Measurements from ENCODE around the gene CAMK1D. TPM values are rescaled to one million over a fixed set of nuclear protein-coding genes. Genes with fewer than 3 reads are reported as not detected.

The CAMK1D gene
- total RNA-seq, 4 donors from 2014 or later: 8.8 to 17.8 (median 13.9) TPM

DNA sequence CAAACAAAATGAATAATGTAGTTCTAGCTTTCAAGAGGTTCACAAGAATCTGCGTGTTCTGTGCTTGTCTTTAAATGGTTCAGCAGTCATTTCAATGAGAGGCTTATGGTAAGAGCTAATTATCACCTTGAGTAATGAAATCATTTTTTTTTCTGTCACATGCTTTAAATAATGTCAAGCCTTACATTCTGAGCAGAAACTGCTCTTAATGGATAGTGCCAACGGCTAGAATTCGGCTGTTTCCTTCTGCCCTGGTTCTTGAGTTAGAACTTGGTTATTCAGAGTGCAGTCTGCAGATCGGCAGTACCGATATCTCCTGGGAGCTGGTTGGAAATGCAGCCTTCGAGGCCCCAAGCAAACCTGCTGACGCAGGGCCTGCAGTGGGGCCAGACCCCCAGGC, 316.2 kb downstream of the CAMK1D start:
- TF ChIP-seq, protein P1, sequence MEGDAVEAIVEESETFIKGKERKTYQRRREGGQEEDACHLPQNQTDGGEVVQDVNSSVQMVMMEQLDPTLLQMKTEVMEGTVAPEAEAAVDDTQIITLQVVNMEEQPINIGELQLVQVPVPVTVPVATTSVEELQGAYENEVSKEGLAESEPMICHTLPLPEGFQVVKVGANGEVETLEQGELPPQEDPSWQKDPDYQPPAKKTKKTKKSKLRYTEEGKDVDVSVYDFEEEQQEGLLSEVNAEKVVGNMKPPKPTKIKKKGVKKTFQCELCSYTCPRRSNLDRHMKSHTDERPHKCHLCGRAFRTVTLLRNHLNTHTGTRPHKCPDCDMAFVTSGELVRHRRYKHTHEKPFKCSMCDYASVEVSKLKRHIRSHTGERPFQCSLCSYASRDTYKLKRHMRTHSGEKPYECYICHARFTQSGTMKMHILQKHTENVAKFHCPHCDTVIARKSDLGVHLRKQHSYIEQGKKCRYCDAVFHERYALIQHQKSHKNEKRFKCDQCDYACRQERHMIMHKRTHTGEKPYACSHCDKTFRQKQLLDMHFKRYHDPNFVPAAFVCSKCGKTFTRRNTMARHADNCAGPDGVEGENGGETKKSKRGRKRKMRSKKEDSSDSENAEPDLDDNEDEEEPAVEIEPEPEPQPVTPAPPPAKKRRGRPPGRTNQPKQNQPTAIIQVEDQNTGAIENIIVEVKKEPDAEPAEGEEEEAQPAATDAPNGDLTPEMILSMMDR (IDR thresholded peaks at IDR 0.05; ENCODE audit: low read depth): no peak

DNA sequence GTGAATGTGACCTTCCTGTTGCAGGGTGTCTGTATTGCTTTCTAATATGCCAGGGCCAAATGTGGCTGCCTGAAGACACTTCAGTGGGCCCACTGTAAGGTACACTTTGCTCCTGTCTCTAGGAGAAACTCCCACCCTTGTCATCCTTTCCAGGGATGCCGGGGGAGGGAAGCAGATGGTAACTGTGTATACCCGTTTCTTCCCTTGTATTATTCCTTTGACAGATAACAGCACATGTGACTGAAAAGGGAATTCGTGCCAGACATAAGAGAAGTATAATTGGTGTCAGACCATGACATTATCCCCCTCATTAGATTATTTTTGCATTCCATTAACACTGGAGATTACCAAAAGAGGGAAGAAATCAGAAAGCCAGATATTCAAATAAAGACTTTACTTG, 317.7 kb downstream of the CAMK1D start:
- TF ChIP-seq, protein P1 (IDR thresholded peaks at IDR 0.05; ENCODE audit: low read depth): no peak

DNA sequence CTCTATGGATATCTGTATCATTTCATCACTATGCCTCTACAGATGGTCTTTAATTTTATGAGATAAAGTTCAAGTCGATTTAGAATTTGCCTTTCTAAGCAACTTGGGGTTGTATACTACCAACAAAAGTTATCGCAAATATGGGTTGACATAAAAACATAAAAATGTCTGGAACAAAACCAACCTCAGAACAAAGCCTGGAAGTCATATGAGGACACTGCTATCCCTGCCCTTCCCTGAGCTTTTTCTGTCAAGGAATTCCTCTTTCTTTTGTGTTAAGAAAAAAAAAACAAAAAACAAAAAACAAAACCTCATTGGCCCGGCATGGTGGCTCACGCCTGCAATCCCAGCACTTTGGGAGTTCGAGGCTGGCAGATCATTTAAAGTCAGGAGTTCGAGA, 319.3 kb downstream of the CAMK1D start:
- TF ChIP-seq, protein P1 (IDR thresholded peaks at IDR 0.05; ENCODE audit: low read depth): no peak

DNA sequence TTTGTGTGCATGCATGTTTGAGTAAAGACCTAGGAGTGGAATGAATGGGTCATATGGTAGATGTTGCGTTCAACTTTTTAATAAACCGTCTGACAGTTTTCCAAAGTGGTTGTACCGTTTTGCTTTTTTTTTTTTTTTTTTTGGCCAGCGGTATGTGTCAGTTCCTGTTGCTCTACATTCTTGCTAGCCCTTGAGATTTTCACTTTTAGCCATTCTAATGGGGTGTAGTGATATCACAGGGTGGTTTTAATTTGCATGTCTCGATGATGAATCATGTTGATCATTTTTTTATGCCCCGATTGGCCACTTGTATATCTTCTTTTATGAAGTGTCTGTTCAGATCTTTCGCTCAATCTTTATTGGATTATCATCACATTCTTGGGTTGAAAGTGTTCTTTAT, 320.7 kb downstream of the CAMK1D start:
- TF ChIP-seq, protein P1 (IDR thresholded peaks at IDR 0.05; ENCODE audit: low read depth): no peak

DNA sequence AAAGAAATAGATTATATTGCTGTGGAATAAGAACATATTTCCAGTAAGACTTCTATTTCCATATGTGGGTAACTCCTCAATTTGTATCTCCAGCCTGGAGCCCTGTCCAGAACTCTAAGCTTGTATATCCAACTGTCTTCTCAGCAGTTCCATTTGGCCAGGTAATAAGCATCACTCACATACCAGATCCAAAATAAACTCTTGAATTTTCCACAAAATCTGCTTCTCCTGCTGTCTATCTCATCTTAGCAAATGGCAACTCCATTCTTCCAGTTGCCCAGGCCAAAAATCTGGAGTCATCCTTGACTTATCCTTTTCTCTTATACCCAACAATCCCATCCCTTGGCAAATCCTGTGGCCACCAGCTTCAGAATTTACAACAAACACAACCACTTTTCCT, 325.8 kb downstream of the CAMK1D start:
- TF ChIP-seq, protein P1 (IDR thresholded peaks at IDR 0.05; ENCODE audit: low read depth): no peak

DNA sequence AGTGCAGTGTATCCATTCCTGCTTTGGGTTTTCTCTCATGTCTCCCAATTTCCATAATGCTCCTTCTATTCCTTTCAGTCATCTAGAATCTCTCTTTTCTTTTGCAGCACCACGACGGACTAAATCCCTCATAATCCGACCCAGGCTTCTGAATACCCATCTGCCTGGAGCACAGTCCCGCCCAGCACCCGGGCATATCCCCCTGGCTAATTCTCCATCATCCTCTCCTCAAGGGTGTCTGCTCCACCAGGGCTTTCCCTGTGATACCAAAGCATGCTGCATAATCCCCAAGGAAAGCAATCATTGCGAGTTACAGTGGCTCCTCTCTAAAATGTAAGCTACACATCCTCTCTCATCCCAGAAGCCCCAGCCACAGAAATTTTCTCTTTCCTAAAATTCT, 330.3 kb downstream of the CAMK1D start:
- TF ChIP-seq, protein P1 (IDR thresholded peaks at IDR 0.05; ENCODE audit: low read depth): no peak

DNA sequence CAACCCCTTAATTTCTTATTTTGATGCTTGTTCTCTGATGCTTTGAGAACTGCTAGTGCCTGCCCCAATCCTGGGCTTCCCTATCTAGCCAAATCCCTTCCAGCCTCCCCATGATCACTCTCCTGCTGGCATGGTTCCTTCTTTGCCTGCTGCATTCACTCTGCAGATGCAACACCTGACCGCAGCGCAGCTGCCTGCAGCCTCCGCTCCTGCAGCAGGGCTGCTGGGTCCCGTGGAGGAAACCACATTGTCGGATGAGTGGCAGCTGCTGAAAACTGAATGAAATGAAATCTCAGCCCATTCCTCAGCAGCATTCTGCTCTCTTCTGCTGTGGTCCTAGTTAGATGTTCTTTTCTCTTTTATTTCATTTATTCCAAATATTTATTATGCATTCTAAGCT, 331.9 kb downstream of the CAMK1D start:
- TF ChIP-seq, protein P1 (IDR thresholded peaks at IDR 0.05; ENCODE audit: low read depth): no peak
